Amygdala (tissue), 56 donors: ENCODE data around the gene SETD5.

Experiments
- DNase-seq, 56 donors: peaks; one replicate each; lab custom pipeline; 2025; lab: John Stamatoyannopoulos, UW

Gene SETD5

GRCh38 chr3:9388142-9388541 lies 9.3 kb upstream of the SETD5 start:
- no peak for DNase-seq

DNA sequence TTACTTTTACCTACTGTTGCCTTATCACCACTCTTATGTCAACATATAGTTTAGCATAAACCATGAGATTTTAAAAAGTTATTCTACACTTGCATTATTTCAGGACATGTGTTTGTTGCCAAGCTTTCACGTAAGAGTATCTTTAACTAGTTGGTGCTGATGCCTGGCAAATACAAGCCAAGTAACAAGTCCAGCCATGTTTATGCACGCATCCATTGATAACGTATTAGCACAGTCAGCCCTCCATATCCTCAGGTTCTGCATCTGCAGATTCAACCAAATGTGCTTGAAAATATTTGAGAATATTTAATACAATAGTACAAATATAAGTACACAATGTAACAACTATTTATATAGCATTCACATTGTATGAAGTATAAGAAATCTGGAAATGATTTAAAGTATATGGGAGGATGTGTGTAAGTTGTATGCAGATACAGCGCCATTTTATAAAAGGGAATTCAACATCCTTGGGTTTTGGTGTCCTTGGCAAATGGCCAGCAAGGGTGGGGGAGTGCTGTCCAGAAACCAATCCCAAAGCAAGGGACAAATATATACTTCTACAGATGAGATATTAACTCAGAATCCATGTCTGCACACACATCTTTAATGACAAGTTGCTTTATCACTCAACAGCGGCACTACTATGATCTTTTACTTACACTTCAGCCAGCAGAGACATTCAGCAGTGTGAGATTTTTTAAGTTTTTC lies 8.7 kb upstream of the SETD5 start:
- DNase-seq = no peak

GRCh38 chr3:9390265-9390888 lies 7.0 kb upstream of the SETD5 start:
- DNase-seq = no peak

DNA sequence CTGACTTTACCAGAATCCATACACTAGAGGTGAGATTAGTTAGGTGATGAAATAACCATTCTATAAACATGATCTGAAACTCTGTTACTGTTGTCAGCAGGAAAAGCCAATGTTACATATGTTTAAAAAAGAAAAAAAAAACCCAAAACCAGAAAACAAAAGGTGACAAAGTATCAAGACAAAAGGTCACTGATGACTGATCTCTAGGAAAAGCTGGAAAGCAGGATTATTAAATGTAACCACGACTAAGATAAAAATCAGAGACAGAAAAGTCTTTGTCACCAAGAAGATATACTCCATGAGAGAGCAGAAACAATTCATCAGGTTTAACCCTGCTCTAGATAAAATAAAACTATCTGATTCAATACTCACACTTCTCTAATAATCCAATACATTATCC lies 5.4 kb upstream of the SETD5 start:
- no peak for DNase-seq

GRCh38 chr3:9395570-9396300 lies 1.7 kb upstream of the SETD5 start:
- peak in 1 of 56 donors; percentile 65 for DNase-seq

DNA sequence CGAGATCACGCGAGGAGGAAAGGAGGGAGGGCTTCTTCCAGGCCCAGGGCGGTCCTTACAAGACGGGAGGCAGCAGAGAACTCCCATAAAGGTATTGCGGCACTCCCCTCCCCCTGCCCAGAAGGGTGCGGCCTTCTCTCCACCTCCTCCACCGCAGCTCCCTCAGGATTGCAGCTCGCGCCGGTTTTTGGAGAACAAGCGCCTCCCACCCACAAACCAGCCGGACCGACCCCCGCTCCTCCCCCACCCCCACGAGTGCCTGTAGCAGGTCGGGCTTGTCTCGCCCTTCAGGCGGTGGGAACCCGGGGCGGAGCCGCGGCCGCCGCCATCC lies 1.1 kb upstream of the SETD5 start:
- peak in 15 of 56 donors; percentile 56 to 90 (median 76) for DNase-seq

GRCh38 chr3:9396632-9397331 lies 633 bp upstream of the SETD5 start:
- DNase-seq = peak; percentile 93 to 100 (median 100)

DNA sequence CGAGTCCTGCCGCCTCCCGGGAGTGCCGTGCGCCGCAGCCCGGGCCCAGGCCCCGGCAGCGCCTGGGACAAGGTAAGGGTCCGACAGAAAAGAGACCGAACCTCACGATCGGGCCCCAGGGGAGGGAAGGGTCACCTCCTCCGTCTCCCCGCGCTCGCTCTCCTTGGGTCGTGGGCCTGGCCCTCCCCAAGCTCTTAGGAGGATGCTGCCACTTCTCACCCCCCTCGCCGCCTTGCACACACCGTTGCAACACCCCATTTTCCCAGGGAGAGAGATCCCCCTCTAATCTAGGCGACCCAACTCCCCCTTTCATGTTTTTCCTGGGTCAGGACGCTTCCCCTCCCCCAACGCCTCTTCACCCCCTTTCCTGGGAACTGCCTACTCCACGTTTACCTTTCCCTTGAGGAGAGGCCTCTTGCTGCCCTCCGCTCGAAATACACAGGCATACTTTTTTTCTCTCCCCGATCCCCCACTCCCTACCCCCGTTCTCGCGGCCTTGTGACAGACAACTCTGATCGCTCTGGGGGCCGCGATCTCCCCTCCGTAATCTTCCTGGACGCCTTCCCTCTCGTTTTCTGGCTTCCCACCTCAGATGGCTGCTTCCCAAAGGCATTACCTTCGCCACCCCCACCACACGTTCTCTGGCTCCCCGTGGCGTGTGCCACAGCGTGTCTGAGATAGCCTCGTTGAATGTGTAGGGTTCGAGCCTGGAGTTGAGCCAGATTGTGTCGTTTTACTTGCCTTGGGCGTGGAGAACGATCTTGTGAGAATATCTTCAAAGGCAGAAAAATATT lies 688 bp downstream of the SETD5 start:
- peak in 31 of 56 donors; percentile 5 to 75 (median 36) for DNase-seq

DNA sequence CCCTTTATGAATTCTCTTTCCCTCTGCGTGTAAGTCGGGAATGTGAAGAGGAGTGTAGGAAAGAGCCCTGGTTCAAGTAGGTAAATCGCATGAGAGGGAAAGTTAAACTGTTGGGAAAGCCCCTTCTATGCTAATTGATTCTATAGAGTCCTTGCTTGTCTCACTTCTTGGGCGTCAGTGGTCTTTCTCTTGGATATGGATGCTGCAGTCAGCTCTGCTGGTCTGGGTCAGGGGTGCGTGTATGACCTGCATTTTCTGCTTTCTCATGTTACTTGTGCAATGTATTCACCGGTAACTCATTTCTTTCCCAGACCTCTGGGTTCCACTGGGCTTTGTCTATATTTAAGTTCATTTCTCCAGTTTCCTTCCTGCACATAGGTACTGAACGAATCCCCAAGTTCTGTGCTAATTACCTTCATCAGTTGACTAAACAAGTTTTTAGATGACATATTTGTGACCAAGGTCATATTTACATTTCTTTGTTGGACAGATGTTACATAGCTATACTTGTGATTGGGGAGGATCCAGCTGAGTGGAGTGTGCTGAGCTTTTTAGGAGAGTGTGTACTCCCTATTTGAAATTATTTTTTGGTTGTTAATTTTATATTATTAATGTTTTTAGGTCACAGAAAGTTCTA lies 1.4 kb downstream of the SETD5 start:
- peak in 4 of 56 donors; percentile 7 to 36 (median 24) for DNase-seq

DNA sequence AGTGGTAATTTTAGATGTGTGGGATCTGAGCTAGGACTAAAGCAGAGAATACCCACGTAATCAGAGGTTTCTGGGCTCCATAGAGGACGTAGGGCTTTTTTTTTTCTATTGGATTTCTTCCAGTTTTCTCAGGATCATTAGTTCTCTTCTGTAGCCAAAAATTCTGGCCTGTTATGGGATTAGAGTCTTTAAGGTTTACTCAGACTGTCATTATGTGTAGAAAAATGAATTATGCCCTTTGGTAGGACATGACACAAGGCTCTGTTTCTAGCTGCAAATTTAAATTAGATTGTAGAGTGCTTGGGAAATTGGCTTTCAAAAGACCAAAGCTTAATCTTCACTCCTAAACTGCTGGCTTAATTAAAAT lies 1.9 kb downstream of the SETD5 start:
- no peak for DNase-seq

DNA sequence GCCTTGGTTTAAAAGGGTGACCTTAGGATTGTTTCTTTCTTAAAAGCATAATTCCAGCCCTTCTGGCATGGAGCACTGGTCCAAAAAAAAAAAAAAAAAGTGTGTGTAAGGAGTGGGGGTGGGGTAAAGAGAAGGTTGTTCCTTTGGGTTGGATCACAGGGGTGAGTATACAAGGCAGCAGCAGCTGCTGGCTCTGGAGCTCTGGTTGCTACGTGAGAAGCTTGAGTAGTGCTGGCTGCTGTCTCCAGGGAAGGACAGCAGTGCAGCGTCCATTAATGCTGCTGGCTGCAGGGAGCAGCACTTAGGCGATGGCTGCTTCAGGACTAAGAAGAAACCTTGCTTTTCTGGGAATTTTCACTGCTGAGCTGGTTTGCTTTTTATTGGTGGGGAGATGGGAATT lies 2.3 kb downstream of the SETD5 start:
- peak in 44 of 56 donors; percentile 5 to 76 (median 41) for DNase-seq

DNA sequence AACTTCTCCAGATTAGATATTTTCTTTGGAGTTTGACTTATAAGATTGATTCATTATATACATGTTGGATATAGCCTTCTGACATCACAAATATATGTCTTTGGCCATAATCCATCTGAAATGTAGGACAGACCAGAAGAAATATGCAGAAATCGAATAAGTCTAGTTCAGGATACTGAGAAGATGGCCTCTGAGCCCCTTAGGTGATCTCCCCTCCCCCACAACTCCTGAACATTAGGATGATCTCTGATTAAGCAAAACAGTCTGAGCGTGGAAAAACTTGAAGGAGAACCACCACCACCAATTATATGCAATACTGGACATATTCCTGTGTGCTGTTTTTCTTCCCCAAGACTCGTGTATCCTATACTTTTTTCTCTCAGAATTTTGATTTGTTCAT lies 3.2 kb downstream of the SETD5 start:
- DNase-seq = no peak

GRCh38 chr3:9401986-9402385 lies 4.6 kb downstream of the SETD5 start:
- no peak for DNase-seq

DNA sequence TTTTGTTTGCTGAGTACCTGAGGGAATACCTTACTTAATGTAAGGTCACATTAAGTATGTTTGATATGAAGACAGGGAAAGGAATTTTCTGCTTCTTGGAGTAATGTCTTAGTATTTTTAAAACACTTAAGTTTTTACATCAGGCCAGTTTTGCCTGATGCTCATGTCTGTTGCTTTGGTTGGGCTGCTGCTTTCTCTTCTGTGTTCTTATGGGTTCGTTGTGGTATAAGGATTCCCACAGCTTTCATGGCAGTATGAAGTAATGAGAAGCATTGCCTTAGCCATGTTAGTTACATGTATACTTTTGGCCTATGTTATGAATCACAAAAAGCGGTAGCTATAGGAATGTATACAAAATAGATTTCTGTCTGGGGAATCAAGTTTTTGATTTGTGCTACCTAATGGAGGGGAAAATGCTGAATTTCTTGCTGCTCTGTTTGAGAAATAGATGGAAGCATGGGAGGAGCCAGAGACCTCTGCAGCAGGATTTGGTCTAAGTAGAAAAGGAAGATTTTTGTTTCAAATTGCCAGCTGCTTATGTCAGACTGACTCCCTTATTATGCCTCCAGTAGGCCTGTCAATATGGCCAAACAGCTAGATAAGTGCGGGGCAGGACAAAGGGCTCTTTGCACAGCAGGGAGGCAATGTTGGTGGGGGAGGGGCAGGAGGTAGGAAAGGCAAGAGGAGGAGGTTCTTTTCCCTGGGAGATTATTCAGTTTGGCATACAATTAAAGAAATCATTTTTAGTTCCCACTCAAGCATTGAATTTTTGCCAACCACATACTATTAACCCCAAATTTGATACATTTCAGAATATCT lies 5.2 kb downstream of the SETD5 start:
- DNase-seq = peak in 33 of 56 donors; percentile 4 to 75 (median 34)

DNA sequence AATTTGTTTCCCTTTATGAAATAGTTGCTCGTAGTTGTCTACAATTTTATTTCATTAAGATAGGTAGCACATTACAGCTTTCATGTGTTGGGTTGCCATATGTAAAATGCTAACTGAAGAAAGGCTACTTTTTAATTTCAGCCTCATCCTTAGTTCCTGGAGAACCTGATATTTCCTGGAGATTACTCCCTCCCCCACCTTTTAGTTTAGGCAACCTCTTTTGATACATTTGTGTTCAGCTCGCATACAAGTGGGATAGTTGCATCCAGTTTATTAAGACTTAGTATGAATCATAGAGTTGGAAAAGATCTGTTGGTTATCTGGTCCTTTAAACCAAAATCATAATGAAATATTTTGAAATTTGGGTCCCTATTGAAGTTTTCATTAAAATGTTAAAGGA lies 6.0 kb downstream of the SETD5 start:
- DNase-seq = no peak

DNA sequence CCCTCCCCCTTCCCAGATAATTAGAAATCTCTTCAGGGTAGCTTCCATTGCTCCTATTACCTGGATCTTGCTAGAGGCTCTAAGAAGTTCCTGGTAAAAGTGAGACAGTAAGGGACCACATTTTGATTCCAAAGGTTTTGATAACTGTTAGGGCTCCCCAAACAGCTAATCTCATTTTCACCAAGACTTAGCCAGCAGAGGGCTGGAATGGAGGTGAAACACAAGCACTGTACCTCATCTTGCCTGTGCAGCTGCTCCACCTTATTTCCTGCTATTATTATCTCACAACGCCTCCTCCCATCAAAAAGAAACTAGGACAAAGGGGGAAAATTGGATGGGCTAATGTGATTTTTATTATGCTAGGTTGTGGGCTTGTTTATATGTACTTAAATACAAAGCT lies 7.3 kb downstream of the SETD5 start:
- DNase-seq = no peak

- no peak for DNase-seq
Measured at GRCh38 chr3:9405756-9406155, 8.3 kb downstream of the SETD5 start.

DNA sequence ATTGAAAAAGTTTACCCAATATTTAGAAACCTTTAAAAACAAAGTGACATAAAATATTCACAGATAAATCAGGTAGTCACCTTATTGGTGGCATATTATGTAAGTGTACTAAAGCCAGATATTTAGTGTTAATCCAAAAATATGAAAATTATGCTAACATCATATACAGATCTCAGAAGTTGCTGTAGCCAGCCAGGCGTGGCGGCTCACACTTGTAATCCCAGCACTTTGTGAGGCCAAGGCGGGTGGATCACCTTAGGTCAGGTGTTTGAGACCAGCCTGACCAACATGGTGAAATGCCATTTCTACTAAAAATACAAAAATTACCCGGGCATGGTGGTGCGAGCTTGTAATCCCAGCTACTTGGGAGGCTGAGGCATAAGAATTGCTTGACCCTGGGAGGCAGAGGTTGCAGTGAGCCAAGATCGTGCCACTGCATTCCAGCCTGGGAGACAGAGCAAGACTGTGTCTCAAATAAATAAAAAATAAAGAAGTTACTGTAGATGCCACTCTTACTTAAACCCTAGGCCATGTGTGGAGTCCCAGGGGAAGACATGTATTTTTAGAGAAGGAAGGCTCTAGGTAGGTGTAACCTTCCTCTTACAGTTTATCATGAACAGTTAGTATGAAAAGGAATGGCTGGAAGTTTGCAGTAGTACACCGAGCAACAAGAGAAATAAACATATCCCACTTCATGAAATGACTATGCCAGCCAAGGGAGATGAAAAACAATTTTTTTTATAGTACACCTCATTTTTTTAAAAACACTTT lies 9.6 kb downstream of the SETD5 start:
- no peak for DNase-seq
